Sigmoid colon (tissue), 4 donors: ENCODE measurements around the gene PRKCB.

Source experiments
- CTCF ChIP-seq, 4 experiments: fragments of 450-650 bp in 3 of 4; fragments of 200-600 bp in 1 of 4; IDR thresholded peaks; one replicate each; pipeline ENCODE4 v1.5.1; 2016 to 2019; ENCODE audit warnings: antibody characterized with exemption in 4 of 4, mild to moderate bottlenecking in 3 of 4, moderate library complexity in 2 of 4
- POLR2A ChIP-seq, 2 donors: fragments of 450-650 bp; IDR thresholded peaks; one replicate each; pipeline ENCODE4 v1.6.1; 2016; ENCODE audit warnings: antibody characterized with exemption in 2 of 2, mild to moderate bottlenecking in 2 of 2, moderate library complexity in 2 of 2
- POLR2AphosphoS5 ChIP-seq, 4 donors: sonication (generic); formaldehyde crosslinking; IDR thresholded peaks; one replicate each; pipeline ENCODE4 v1.6.1; 2017; ENCODE audit warnings: antibody characterized with exemption in 4 of 4

- no peak for TF ChIP-seq CTCF (IDR thresholded peaks at IDR 0.05)
- TF ChIP-seq POLR2AphosphoS5 (IDR thresholded peaks at IDR 0.05): no peak
- no peak for TF ChIP-seq POLR2A (IDR thresholded peaks at IDR 0.05)
These were observed 174.2 kb downstream of the PRKCB start for GRCh38 chr16:24009955-24010354.
